Activated naive CD4-positive, alpha-beta T cell treated with anti-CD3 and anti-CD28 coated beads, Interleukin-2, amount 50 U/mL, for 24 hours (primary cell): Measurements from ENCODE around the gene ANGPTL8.

Experiments
- H3K27ac Mint-ChIP-seq: one replicate; pipeline ENCODE4 v1.8.0; 2021; ENCODE audit warnings: mild to moderate bottlenecking, mixed read lengths
- H3K27me3 Mint-ChIP-seq: one replicate; pipeline ENCODE4 v1.8.0; 2021; ENCODE audit warnings: mixed read lengths
- H3K36me3 Mint-ChIP-seq: one replicate; pipeline ENCODE4 v1.8.0; 2021; ENCODE audit warnings: mixed read lengths
- H3K4me1 Mint-ChIP-seq: one replicate; pipeline ENCODE4 v1.8.0; 2021; ENCODE audit warnings: mixed read lengths
- H3K4me3 Mint-ChIP-seq: one replicate; pipeline ENCODE4 v1.8.0; 2021; ENCODE audit warnings: mild to moderate bottlenecking, mixed read lengths
- H3K9me3 Mint-ChIP-seq: one replicate; pipeline ENCODE4 v1.8.0; 2021; ENCODE audit warnings: mixed read lengths

Gene ANGPTL8

DNA sequence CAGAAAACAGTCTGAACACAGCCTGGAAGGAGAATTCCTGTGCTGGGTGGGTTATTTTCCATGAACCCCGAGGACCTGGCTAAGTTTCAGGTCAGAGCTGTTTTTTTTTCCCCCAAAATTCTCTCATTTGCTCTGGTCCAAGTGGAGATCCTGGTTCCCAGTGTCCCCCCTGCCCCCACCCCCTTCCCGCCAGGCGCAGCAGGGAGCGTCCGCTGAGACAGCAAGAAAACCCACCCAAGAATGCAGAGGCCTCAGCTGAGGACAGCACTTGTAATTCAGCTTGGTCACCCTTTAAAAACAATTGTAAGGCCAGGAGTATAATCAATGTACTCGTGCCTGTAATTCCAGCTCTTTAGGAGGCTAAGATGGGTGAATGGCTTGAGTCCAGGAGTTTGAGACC, 45.1 kb downstream of the ANGPTL8 start:
- H3K4me3 Mint-ChIP-seq = no peak overlapping the region
- H3K4me1 Mint-ChIP-seq = peaks cover 13% of the 10 kb centered on the region
- H3K27ac Mint-ChIP-seq = no peak overlapping the region
- no peaks in the 10 kb centered on the region for H3K36me3 Mint-ChIP-seq
- H3K27me3 Mint-ChIP-seq = peaks cover 21% of the 10 kb centered on the region
- no peaks in the 10 kb centered on the region for H3K9me3 Mint-ChIP-seq

DNA sequence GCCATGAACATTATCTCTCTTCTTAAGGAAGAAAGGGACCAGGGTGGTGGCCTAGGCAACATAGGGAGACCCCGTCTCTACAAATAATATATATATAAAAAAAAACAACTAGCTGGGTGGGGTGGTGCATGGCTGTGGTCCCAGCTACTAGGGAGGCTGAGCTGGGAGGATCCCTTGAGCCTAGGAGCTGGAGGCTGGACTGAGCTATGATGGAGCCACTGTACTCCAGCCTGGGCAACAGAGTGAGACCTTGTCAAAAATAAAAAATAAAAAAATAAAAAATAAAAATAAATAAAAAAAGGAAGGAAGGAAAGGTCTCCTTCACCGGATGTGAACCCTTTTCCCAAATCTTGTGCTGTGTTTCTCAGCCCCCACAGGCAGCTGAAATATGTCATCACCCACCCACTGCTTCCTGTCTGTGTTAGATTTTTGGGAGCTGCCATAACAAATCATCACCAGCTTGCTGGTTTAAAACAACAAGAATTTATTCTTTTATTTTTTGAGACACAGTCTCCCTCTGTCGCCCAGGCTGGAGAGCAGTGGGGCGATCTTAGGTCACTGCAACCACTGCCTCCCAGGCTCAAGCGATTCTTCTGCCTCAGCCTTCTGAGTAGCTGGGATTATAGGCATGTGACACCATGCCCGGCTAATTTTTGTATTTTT, 47.0 kb downstream of the ANGPTL8 start:
- H3K36me3 Mint-ChIP-seq = no peaks in the 10 kb centered on the region
- H3K4me1 Mint-ChIP-seq = peaks cover 6% of the 10 kb centered on the region
- peaks cover 23% of the 10 kb centered on the region for H3K27me3 Mint-ChIP-seq
- H3K9me3 Mint-ChIP-seq = no peaks in the 10 kb centered on the region
- no peak overlapping the region for H3K27ac Mint-ChIP-seq
- no peak overlapping the region for H3K4me3 Mint-ChIP-seq

DNA sequence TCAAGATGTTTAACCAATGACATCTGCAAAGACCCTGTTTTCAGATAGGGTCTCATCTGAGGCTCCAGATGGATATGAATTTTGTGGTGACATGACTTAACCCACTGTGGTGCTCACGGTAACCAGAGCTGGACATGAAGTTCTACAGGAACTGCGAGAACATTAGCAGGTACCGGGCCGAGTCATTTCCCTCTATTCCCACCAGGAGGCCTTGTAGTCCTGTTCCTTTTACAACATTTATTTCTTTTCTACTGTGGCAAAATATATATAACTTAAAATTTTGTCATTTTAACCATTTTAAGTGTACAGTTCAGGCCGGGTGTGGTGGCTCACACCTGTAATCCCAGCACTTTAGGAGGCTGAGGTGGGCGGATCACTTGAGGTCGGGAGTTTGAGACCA, 48.9 kb downstream of the ANGPTL8 start:
- H3K4me1 Mint-ChIP-seq = peaks cover 5% of the 10 kb centered on the region
- H3K27me3 Mint-ChIP-seq = peaks cover 17% of the 10 kb centered on the region
- no peak overlapping the region for H3K4me3 Mint-ChIP-seq
- no peak overlapping the region for H3K27ac Mint-ChIP-seq
- no peaks in the 10 kb centered on the region for H3K9me3 Mint-ChIP-seq
- no peaks in the 10 kb centered on the region for H3K36me3 Mint-ChIP-seq

DNA sequence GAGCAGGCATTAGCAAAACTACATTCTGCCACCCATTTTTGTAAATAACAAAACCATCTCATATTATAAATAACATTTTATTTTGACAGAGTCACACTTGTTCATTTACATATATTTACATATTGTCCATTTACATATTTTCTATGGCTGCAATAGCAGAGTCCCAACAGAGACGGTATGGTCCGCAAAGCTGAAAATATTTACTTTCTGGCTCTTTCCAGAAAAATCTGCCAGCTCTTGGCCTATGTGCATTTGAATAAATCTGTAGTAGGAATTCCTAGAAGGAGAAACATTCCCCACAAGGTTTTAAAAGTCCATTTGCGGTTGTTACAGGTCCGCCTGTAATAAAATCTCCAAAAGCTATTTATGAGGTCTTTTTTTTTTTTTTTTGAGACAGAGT, 50.8 kb downstream of the ANGPTL8 start:
- no peak overlapping the region for H3K27ac Mint-ChIP-seq
- no peaks in the 10 kb centered on the region for H3K9me3 Mint-ChIP-seq
- no peak overlapping the region for H3K4me3 Mint-ChIP-seq
- no peaks in the 10 kb centered on the region for H3K36me3 Mint-ChIP-seq
- peaks cover 16% of the 10 kb centered on the region for H3K27me3 Mint-ChIP-seq
- H3K4me1 Mint-ChIP-seq = peaks cover 13% of the 10 kb centered on the region

DNA sequence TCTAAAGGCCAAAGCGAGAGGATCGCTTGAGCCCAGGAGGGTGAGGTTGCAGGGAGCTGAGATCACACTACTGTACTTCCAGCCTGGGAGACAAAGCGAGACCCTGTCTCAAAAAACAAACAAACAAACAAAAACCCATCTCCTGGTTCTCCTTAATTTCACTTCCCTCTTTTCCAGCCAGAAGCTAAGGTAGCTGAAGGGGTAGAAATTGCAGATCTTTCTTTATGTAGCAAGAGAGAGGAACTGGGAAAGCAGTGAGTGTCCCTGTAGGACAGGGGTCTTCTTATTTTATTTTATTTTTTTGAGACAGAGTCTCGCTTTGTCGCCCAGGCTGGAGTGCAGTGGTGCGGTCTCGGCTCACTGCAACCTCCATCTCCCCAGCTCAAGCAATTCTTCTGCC, 52.0 kb downstream of the ANGPTL8 start:
- Mint-ChIP-seq H3K4me3 (no peak overlapping the region), H3K27me3 (peaks cover 14% of the 10 kb centered on the region), H3K4me1 (peaks cover 13% of the 10 kb centered on the region)

More for the DNA sequence above, 52.0 kb downstream of the ANGPTL8 start:
- no peak overlapping the region for H3K27ac Mint-ChIP-seq
- no peaks in the 10 kb centered on the region for H3K36me3 Mint-ChIP-seq
- no peaks in the 10 kb centered on the region for H3K9me3 Mint-ChIP-seq
